Activated naive CD4-positive, alpha-beta T cell treated with anti-CD3 and anti-CD28 coated beads, Interleukin-2, amount 50 U/mL, for 24 hours (primary cell): Measurements from ENCODE around the gene NDUFC1.

ENCODE experiments used
- H3K27ac Mint-ChIP-seq: one replicate; pipeline ENCODE4 v1.8.0; 2021; ENCODE audit warnings: mild to moderate bottlenecking, mixed read lengths
- H3K27me3 Mint-ChIP-seq: one replicate; pipeline ENCODE4 v1.8.0; 2021; ENCODE audit warnings: mixed read lengths
- H3K36me3 Mint-ChIP-seq: one replicate; pipeline ENCODE4 v1.8.0; 2021; ENCODE audit warnings: mixed read lengths
- H3K4me1 Mint-ChIP-seq: one replicate; pipeline ENCODE4 v1.8.0; 2021; ENCODE audit warnings: mixed read lengths
- H3K4me3 Mint-ChIP-seq: one replicate; pipeline ENCODE4 v1.8.0; 2021; ENCODE audit warnings: mild to moderate bottlenecking, mixed read lengths
- H3K9me3 Mint-ChIP-seq: one replicate; pipeline ENCODE4 v1.8.0; 2021; ENCODE audit warnings: mixed read lengths

Gene NDUFC1

DNA sequence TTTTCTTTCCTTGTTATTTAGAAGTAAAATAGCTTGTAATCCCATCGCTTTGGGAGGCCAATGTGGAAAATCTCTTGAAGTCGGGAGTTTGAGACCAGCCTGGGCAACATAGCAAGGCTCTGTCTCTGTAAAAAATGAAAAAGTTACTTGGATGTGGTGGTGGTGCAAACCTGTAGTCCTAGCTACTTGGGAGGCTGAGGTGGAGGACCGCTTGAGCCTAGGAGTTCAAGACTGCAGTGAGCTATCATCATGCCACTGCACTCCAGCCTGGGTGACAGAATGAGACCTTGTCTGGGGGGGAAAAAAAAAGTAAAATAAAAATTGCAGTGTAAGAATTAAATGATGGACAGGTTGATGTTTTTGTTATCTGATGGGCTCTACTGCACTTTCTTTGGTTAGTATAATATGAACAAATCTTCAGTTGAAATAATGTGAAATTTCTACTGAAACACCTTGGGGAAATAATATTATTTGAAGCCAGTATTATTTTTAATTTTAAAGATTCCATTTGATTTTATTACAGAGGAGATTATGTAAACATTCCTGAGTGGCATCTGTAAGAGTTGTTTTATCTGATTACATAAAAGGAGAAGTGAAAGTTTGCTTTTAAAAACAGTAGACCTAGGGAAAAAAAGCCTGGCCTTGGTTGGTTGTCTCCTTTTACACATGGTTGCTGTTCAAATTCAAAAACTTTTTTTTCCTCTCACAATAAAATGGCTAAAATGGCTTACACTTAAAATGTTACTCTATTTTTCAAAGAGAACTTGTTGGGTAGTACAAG lies 10.5 kb upstream of the NDUFC1 start:
- Mint-ChIP-seq H3K27ac (no peak overlapping the region), H3K4me3 (no peak overlapping the region), H3K4me1 (peaks cover 79% of the 10 kb centered on the region), H3K36me3 (peaks cover 7% of the 10 kb centered on the region), H3K9me3 (no peaks in the 10 kb centered on the region), H3K27me3 (no peaks in the 10 kb centered on the region)

- no peaks in the 10 kb centered on the region for H3K9me3 Mint-ChIP-seq
- peaks cover 5% of the 10 kb centered on the region for H3K36me3 Mint-ChIP-seq
- H3K4me1 Mint-ChIP-seq: peaks cover 79% of the 10 kb centered on the region
- no peak overlapping the region for H3K27ac Mint-ChIP-seq
- H3K4me3 Mint-ChIP-seq: no peak overlapping the region
- no peaks in the 10 kb centered on the region for H3K27me3 Mint-ChIP-seq
Measured at GRCh38 chr4:139311909-139312308, 9.6 kb upstream of the NDUFC1 start.

DNA sequence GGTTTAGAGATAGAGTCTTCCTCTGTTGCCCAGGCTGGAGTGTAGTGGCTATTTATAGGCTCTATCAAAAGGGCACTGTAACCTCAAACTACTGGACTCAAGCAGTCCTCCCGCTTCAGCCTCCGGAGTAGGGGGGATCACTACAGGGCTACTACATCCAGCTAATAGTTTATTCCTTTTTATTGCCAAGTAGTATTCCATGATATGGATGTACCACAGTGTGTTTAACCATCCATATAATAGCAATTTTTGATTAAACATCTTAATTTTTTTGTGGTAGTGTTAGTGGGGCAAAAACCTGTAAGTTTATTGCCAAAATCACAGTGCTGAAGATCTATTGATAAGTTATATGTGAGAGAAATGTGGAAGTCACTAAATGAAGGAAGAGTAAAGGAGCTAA lies 2.6 kb upstream of the NDUFC1 start:
- Mint-ChIP-seq H3K36me3 (peaks cover 16% of the 10 kb centered on the region), H3K27me3 (no peaks in the 10 kb centered on the region), H3K27ac (peak overlapping the region; percentile 43), H3K4me3 (peak overlapping the region; percentile 60), H3K4me1 (peaks cover 68% of the 10 kb centered on the region), H3K9me3 (no peaks in the 10 kb centered on the region)

DNA sequence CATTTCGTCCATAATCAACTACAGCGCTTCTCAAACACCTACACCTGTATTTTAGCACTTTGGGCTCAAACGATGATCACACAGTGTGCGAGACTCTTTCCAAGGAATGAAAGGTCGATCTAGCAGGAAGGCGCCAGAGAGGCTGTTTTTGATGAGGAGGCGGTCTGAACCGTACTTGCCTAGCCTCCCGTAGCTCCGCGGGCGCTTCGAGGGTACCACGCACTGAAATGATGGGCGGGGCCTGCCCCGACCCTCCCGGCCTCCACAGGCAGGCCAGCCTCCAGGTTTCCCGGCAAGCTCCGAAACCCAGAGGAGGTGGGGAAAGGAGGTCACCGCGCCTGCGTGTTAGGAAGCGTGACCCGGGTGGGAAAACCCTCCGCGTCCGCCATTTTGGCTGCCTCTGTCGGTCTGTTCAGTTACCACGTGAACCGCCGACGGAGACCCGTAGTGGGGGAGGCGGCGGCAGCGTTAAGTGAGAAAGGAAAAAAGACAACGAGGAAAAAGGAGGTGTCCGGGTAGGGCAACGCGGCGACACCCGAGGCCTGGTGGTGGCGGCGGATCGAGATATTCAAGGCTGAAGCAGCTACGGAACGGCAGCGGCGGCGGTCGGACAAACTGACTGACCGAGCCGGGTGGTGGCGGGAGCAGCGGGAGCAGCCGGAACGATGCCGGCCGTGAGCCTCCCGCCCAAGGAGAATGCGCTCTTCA lies 1.0 kb downstream of the NDUFC1 start, which contains the start of gene NAA15:
TSS of gene NAA15 (plus strand) at position 393 of the 708 bp plus-strand sequence. CDS start at position 666, 273 bp downstream.
- H3K9me3 Mint-ChIP-seq: no peaks in the 10 kb centered on the region
- H3K27ac Mint-ChIP-seq: peak within 1 kb of the TSS; percentile 99
- peaks cover 61% of the 10 kb centered on the region for H3K4me1 Mint-ChIP-seq
- peaks cover 12% of the 10 kb centered on the region for H3K36me3 Mint-ChIP-seq
- no peaks in the 10 kb centered on the region for H3K27me3 Mint-ChIP-seq
- H3K4me3 Mint-ChIP-seq: peak within 1 kb of the TSS; percentile 99

GRCh38 chr4:139300431-139301112 lies 1.7 kb downstream of the NDUFC1 start:
- H3K27ac Mint-ChIP-seq: peak overlapping the region; percentile 99
- H3K4me1 Mint-ChIP-seq: peaks cover 61% of the 10 kb centered on the region
- peak overlapping the region; percentile 99 for H3K4me3 Mint-ChIP-seq
- H3K9me3 Mint-ChIP-seq: no peaks in the 10 kb centered on the region
- no peaks in the 10 kb centered on the region for H3K27me3 Mint-ChIP-seq
- peaks cover 10% of the 10 kb centered on the region for H3K36me3 Mint-ChIP-seq

GRCh38 chr4:139299536-139299935 lies 2.7 kb downstream of the NDUFC1 start:
- Mint-ChIP-seq H3K9me3 (no peaks in the 10 kb centered on the region), H3K27me3 (no peaks in the 10 kb centered on the region), H3K4me3 (peak overlapping the region; percentile 99), H3K27ac (peak overlapping the region; percentile 99), H3K36me3 (peaks cover 8% of the 10 kb centered on the region), H3K4me1 (peaks cover 56% of the 10 kb centered on the region)

DNA sequence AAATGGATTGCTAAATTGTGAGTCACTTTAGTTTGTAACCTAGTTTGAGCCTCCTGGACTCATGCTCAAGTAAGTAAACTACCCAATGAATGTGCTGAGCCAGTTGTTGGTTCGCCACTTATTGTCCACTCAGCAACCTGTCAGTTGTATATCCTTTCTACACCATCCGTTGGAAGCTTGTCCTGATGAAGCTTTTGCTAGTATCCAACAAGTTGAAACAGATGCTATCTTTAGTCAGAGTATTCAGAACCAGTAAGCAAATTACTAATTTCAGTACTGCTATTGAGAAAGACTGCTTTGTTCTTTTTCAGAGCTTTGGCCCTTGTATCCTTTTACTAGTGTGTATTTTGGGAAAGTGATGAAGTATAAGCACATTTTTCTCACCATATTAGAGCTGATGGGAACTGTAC lies 5.3 kb downstream of the NDUFC1 start:
- Mint-ChIP-seq H3K27ac (no peak overlapping the region), H3K9me3 (no peaks in the 10 kb centered on the region), H3K4me3 (no peak overlapping the region), H3K27me3 (no peaks in the 10 kb centered on the region), H3K4me1 (peaks cover 49% of the 10 kb centered on the region), H3K36me3 (peaks cover 10% of the 10 kb centered on the region)

- H3K27me3 Mint-ChIP-seq: no peaks in the 10 kb centered on the region
- peak overlapping the region; percentile 97 for H3K27ac Mint-ChIP-seq
- no peaks in the 10 kb centered on the region for H3K9me3 Mint-ChIP-seq
- H3K36me3 Mint-ChIP-seq: peaks cover 8% of the 10 kb centered on the region
- H3K4me3 Mint-ChIP-seq: peak overlapping the region; percentile 96
- H3K4me1 Mint-ChIP-seq: peaks cover 46% of the 10 kb centered on the region
Measured at GRCh38 chr4:139295942-139296299, 6.4 kb downstream of the NDUFC1 start.

- Mint-ChIP-seq H3K9me3 (no peaks in the 10 kb centered on the region), H3K27ac (peak overlapping the region; percentile 97), H3K4me1 (peaks cover 41% of the 10 kb centered on the region), H3K36me3 (peaks cover 8% of the 10 kb centered on the region), H3K4me3 (peak overlapping the region; percentile 96), H3K27me3 (no peaks in the 10 kb centered on the region)
Measured at GRCh38 chr4:139295206-139295941, 6.9 kb downstream of the NDUFC1 start.

- peaks cover 6% of the 10 kb centered on the region for H3K36me3 Mint-ChIP-seq
- no peaks in the 10 kb centered on the region for H3K4me1 Mint-ChIP-seq
- H3K4me3 Mint-ChIP-seq: no peak overlapping the region
- no peaks in the 10 kb centered on the region for H3K27me3 Mint-ChIP-seq
- no peak overlapping the region for H3K27ac Mint-ChIP-seq
- no peaks in the 10 kb centered on the region for H3K9me3 Mint-ChIP-seq
Measured at GRCh38 chr4:139286186-139286698, 16.0 kb downstream of the NDUFC1 start.

DNA sequence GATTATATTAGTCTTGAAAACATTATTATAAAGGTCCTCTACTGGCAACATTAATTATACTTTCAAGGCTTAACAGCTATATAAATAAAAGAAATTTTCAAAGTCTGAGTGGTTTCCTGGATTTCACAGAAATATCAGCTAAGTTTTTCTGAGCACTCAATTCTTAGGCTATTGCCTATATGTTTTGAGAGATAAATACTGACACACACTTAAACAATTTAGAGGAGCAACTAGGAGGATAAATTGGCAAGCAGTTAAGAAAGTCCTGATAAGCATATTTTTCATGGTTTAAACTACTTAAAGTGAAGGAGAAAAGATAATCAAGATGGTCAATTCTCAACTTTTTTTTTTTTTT lies 19.6 kb downstream of the NDUFC1 start:
- no peaks in the 10 kb centered on the region for H3K9me3 Mint-ChIP-seq
- peaks cover 14% of the 10 kb centered on the region for H3K4me1 Mint-ChIP-seq
- peaks cover 14% of the 10 kb centered on the region for H3K27me3 Mint-ChIP-seq
- peaks cover 3% of the 10 kb centered on the region for H3K36me3 Mint-ChIP-seq
- H3K4me3 Mint-ChIP-seq: no peak overlapping the region
- H3K27ac Mint-ChIP-seq: no peak overlapping the region

- Mint-ChIP-seq H3K4me3 (no peak overlapping the region), H3K9me3 (no peaks in the 10 kb centered on the region), H3K36me3 (peaks cover 3% of the 10 kb centered on the region), H3K27ac (no peak overlapping the region), H3K27me3 (peaks cover 17% of the 10 kb centered on the region), H3K4me1 (peaks cover 14% of the 10 kb centered on the region)
Measured at GRCh38 chr4:139282065-139282720, 20.1 kb downstream of the NDUFC1 start.

GRCh38 chr4:139279760-139280620 lies 22.3 kb downstream of the NDUFC1 start, which contains the start of gene MGARP:
TSS of gene MGARP (minus strand) at chr4:139280225. CDS start at chr4:139280158, 67 bp downstream.
- peak within 1 kb of the TSS; percentile 82 for H3K4me3 Mint-ChIP-seq
- H3K9me3 Mint-ChIP-seq: no peaks in the 10 kb centered on the region
- peaks cover 29% of the 10 kb centered on the region for H3K27me3 Mint-ChIP-seq
- H3K27ac Mint-ChIP-seq: no peak within 1 kb of the TSS
- H3K4me1 Mint-ChIP-seq: peaks cover 14% of the 10 kb centered on the region
- peaks cover 3% of the 10 kb centered on the region for H3K36me3 Mint-ChIP-seq
